ENCODE measurements around the gene NOS1.
A peak's percentile ranks its signal among the peaks of the same experiment; 100 is the strongest.
"Not testable (repeated sequence)": the region's sequence is repeated elsewhere in the genome, so short reads cannot be mapped to it uniquely, and the experiment has no call there.

Gene NOS1

DNA sequence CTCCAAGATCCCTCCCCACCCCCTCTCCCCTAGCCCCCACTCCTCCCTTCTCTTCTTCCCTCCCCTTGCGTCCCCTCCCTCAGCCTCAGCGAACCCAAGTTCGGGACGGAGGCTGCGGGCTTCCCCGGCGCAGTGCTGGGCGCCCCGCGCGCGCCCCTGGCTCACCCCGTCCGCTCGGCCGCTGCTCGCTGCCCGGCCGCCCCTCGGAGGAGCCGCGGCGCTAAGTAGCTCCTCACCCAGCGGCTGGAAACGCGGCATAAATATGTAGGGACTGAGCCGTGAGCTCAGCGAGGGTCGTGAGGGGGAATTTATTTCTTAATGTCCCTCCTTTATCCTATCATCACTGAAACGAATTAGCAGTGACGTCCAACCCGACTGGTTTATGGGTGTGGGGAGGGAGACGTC, at the start of gene NOS1:
TSS of gene NOS1 (minus strand) at position 280 of the 405 bp plus-strand sequence. CDS start 30,557 bp downstream, outside the sequence.
- no peak for DNase-seq

DNA sequence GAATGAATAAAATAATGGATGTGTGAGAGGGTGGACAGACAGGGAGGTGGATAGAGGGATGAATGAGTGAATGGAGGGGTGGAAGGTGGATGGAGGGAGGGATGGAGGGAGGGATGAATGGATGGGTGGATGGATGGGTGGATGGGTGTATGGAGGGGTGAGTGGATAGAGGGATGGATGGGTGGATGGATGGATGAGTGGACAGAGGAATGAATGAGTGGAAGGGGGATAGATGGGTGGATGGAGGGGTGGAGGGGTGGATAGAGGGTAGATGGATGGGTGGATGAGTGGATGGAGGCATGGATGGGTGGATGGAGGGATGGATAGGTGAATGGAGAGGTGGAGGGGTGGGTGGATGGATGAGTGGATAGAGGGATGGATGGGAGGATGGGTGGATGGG, 47.9 kb upstream of the NOS1 start:
- no peak for DNase-seq

DNA sequence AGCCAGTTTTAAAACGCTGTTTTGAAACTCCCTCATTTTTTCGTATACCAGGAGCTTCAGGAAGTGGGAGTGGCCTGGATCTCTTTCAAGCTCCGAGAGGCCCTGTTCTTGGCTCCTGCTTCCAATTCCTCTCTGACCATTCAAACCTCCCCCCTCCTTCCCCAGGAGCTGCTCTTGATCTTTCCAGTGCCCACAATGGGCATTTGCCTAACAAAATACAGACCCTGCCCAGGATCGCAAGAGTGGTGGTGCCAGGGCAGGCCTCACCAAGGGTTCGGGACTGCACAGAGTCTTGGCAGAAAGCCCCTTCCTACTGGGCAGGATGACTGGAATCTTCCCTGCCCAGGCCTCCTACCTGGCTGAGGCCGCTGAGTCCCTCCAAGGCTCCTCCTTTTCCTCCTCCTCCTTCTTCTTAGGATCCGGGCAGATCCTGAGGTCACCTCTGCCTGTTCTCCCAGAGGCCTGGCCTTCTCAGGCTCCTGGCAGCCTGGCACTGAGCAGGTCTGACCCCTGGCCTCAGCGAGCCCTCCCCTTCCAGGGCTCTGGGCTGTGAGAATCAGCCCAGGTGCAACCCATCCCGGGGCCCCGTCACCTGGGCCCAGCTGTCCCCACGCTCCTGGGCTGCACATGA, 46.9 kb upstream of the NOS1 start:
- DNase-seq = peak; percentile 10

DNA sequence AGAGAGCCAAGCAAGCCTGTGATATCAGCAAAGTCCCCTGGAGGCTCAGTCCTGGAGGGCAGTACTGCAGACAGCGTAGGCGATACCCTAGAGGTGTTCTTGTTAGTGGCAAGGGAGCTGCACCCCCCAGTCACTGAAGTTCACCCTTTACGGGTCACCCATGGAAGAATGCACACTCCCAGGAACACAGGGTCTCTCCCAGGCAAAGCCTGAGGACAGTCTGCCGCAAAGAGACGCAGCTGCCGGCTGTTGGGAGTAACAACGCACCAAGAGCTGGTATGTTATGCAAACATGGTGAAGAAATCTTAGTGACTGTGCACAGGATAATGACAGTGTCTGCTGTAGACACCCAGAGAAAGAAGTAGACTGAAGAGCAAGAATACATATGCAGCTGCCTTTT, 43.5 kb upstream of the NOS1 start:
- no peak for DNase-seq

DNA sequence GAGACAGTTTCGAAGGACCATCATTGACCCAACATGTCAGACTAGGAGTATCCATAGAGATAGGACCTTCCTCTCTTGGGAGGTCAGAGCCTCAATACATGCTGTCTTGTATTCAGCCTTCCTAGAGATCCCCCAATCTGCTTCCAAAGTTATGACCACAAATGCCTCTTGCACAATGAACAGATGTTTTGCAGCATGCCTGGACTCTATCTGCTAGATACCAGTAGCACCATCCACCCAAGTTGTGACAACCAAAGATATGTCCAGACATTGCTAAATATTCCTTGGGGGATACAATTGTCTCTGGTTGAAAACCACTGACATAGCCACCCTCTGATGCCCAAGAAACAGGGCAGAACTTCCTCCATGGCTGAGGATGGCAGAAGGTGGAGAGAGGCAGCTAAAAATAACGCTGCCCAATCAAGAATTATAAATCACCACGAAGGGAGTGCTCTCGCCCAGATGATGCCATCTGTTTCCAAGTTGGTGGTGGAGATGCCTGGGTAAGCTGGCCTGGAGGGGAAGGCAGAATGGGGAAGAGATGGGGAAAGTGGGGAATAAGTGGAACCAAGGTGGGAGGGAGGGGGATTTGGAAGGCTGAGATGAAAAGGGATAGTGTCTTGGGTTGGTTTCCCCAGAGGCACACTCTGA, 42.9 kb upstream of the NOS1 start:
- DNase-seq = no peak

DNA sequence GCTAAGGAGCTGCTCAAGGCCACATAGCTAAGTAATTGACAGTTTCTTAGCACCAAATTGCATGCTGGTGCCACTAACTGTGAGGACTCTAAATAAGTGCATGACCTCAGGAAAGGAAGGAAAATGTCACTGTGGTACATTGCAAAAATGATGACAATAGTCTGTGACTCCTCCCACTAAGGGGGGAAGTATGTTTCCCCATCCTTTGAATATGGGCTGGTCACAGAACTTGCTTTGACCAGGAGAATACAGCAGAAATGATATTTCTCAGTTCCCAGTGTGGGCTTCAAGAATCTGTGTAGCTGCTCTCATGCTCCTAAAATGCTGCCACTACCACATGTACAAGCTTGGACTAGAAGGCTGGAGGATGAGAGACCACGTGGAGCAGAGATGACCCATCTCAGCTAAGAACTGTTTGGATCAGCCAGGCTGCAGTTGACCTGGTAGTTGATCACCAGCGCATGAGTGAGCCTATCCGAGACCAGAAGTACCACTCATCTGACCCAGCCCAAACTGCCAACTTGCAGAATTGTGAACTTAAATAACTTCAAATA, 42.2 kb upstream of the NOS1 start:
- DNase-seq = no peak

DNA sequence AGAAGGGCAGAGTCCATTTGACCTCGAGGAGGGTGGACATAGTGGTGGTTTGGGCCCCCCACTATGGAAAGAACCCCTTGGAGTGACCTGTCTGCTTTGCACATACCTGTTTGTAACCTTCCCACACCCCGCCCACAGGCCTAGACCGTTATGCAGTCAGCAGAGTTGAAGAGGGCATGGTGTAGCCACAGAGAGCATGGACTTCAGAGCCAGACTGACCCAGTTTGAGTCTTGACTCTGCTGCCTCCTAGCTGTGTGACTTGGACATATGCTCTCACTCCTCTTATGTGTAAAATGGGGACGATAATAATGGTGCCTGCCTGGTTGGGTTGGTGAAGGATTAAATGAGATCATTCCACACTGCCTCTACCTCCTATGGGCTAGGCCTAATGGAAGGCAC, 40.9 kb upstream of the NOS1 start:
- DNase-seq = no peak

DNA sequence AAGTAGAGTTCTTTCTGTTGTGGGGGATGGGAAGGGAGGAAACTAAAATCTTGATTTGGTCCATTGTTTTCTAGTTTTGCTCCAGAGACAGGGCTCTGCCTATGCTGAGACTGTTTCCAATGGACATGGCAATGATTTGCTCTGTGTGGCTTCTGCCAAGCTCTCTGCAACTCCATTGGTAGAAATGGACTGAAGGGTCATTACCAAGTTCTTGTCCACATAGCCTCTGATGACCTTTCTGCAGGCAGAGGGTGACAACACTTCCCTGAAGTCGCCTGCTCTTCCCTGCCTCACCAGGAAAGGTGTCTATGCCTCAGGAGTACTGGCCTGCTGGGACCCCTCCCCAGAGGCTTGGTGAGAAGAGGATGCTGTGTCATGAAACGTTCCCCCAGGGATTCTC, 39.5 kb upstream of the NOS1 start:
- DNase-seq = no peak

DNA sequence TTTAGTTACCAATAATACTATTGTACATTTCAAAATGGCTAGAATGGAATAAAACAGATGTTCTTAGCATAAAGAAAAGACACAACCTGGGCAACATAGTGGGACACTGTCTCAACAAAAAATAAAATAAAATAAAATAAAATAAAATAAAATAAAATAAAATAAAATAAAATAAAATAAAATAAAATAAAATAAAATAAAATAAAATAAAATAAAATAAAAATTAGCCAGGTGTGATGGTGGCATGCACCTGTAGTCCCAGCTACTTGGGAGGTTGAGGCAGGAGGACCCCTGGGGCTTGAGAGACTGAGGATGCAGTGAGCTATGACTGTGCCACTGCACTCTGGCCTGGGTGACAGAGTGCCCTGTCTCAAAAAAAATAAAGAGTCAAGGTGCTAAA, 37.1 kb upstream of the NOS1 start:
- not testable (repeated sequence) for DNase-seq

DNA sequence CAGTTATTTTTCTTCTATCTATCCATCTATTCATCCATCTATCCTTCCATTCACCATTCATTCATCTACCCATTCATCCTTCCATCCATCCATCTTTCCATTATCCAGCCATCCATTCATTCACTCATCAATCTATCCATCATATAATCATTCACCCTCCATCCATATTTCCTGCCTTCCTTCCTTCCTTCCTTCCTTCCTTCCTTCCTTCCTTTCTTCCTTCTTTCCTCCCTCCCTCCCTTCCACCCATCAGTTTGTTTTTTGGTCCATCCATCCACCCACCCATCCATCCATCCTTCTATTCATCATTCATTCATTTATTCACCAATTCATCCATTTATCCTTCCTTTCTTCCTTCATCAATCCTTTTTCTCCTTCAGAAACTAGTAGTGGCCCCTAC, 34.3 kb upstream of the NOS1 start:
- no peak for DNase-seq

DNA sequence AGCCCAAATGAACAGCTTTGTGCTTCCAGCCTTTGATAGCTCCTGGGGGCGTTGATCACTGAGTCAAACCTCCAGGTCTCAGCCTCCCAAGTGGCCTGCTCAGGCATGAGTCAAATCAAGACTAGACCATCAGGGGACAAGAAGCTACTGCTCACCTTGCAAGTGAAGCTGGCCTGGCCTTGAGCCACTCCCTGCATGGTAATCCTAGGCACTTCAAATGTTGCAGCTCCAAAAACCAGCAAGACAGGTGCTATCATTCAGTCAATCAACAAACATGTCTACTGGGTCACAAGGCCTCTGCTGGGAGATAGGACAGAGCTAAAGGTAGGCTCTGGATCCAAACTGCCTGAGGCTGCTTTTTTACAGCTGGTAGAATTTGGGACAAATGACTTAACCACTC, 33.1 kb upstream of the NOS1 start:
- no peak for DNase-seq

DNA sequence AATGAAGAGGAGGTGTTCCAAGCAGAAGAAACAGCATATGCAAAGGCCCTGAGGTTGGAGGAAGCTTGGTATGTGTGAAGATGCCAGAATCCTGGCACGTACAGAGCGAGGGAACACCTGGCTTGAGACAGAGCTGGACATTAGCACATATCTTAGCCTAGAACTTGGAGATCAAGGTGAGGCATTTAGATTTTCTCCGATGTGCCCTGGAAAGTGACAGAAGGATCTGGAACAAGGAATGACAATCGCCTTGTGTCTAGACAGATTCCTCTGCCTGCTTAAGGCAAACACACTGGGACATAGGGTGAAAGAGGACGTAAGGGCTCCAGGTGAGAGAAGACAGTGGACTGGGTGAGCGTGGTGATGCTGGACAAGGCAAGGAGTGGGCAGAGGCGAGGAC, 32.2 kb upstream of the NOS1 start:
- no peak for DNase-seq

DNA sequence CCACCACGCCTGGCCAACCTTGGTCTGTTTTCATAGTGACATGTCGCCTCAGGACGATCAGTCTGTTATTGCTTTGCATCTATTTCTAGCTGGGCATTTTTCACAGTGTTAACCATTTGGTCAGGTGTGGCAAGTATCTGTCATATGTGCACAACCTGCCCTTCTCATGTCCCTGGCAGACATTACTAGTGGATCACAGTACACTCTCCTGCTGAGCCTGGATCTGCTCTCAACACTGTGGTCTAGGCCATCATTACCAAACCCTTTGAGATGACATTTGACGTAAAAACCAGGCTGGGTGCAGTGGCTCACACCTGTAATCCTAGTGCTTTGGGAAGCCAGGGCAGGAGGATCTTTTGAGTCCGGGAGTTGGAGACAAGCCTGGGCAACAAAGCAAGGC, 29.4 kb upstream of the NOS1 start:
- no peak for DNase-seq

DNA sequence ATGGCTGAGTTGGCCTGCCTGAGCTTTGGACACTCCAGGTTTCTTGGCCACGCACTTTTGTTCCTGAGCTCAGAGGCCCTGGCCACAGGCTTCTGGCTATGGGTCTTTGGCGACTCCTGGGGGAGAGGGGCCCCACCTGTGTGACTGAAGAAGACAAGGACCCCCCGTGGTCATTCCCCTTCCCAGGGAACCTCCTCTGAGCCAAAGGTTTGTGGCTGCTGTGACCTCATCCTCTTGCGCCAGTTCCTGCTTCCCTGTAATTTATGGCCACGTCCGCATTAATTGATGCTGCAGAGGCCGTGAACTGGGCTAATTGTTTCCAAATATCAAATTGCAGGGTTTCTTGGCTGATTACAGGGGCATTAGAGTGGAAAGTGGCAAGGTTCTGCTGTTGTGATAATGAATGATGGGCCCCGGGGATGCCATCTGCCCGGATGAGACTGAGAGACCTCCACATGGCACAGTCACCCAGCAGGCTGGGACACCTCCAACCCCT, 27.6 kb upstream of the NOS1 start:
- no peak for DNase-seq

DNA sequence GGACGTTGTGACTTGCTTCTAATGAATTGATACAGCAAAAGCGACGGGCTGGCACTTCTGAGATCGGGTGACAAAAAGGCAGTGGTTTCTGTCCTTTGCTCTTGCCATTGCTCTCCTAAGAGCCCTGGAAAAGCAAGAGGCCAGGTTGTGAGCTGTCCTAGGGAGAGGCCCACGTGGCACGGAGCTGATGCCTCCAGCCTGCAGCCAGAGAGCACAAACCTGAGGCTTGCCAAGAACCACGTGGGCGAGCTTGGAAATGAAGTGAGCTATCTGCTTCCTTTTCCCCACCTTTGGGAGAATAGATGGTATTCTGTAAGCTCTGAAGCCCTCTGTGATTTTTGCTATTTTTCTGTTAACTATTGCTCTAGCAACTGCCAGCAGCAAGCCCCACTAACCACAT, 26.4 kb upstream of the NOS1 start:
- DNase-seq = no peak

DNA sequence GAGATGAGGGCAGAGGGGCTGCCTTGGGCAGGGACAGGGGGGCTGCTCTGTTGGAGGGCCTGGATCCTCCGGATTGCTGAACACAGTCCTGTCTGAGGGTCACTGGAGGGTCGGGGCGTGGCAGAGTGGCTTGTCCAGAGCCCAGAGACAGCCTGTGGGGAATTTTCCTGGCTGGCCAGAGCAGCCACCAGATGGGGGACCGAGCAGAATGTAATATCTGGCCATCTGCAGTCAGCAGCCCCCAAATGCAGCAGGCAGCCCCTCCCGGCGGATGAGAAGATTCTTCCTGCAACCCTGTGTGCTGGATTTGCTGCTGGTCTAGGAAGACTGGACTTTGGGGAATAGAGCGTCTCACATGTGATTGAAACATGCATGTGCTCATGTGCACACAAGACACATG, 23.3 kb upstream of the NOS1 start:
- no peak for DNase-seq

DNA sequence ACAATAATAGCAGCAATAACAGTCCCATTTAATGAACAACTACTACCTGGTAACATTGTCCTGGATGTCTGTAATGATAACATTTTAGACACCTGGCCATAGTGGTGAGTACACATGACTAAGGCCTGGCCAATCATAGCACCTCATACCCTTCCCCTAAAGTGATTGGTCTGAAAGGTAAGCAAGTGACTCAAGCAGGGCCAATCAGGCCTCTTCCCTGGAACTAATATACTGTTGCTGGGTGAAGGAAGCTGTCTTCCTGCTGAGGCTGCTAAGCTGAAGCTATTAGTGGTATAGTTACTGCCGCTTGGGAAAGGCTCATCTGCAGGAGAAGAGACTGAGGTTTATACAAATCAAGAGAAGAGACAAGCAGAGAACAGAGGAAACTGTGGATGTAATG, 18.7 kb upstream of the NOS1 start:
- no peak for DNase-seq

DNA sequence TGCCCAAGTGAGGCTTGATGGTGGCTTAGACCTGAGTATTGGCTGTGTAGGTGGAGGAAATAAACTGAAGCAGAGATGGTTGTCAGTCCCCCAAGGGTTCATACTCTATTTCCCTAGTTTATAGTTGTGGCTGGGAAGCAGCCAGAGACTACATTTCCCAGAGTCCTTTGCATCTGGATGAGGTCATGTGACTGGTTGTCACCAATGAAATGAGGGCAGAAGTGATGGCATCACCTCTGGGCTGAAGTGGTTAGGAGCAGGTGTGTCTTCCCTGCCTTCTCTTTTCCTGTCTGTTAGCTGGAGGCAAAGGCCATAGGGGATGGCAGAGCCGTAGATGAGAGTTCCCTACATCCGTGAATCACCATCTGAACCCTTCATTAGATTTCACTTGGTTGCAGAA, 16.3 kb upstream of the NOS1 start:
- DNase-seq = no peak

DNA sequence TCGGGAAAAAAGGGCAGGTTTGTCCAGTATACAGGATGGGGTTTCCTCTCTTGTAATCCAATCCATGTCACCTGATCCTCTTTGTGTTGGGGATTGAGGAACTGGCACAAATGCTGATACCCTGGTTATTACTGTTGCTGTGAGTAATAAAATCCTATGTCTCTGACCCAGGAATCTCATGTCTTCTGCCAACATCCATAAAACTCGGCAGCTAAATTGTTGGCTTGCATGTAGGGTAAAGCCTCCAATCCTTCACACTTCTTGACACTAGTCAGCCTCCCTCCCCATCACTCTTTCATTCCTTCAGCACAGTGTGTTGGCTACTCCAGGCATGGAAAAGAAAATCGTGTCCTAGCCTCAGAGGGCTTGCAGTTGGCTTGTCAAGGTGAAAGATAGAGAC, 9.2 kb upstream of the NOS1 start:
- DNase-seq = no peak

DNA sequence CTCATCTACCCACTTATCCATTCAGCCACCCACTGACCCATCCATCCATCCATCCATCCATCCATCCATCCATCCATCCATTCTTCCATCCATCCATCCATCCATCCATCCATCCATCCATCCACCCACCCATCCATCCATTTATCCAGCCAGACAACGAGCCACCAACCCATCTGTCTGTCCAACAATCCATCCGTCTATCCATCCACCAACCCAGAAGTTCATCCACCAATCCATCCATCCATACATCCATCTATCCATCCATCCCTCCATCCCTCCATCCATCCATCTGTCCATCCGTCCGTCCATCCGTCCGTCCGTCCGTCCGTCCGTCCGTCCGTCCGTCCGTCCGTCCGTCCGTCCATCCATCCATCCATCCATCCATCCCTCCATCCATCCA, 8.6 kb upstream of the NOS1 start:
- not testable (repeated sequence) for DNase-seq

DNA sequence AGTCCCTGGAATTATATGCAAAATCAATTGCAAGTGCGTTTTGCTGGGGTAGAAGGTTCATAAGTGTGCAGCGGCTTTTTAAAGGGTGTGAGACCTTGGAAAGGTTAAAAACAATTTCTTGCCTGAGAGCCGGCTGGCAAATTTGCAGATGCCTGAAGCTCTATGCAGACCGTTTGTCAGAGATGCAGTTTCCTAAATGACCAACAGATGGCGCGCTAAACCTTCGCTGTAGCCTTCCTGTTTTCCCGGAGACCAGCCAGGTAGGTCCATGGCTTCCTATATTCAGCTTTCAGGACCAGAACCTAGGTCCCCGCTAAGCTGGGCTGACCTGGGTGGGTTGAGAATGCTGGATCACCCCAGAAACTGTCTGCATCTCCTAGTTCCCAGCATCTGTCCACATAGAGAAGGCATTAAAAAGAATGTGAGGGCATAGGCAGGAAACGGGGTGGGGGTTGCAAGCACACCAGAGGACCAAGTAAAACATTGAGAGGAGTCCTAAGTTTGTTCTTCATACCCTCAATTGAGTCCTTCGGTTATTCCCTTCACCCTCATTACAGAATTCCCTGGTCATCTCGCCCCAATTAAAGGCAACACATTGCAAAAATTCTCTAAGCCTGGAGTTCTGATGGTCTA, 5.7 kb upstream of the NOS1 start:
- DNase-seq = peak; percentile 61

DNA sequence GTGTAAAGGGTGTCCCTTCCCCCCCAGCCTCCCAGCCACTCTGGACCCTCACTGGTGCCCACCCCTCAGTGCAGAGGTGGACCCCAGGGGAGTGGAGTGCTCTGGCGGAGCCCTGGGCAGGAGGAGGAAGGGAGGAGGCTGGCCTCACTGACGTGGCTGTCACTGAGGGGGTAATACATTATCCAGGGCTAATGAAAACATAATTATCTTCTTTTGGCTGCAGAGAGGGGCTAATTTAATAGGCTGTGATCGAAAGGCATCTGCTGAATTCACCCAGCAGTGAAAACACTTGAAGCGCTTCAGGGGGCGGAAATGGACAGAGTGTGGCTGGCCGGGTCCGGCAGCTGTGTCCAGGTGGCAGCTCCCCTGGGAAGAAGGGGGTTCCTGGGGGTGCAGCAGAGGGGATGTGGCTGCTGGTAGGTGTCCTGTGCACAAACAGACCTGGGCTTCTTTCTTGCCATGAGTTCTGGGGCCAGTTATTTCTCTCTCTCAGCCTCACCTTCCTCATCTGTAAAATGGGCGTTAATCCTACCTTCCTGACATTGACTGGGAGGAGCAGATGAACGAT, 3.7 kb upstream of the NOS1 start:
- DNase-seq = no peak

DNA sequence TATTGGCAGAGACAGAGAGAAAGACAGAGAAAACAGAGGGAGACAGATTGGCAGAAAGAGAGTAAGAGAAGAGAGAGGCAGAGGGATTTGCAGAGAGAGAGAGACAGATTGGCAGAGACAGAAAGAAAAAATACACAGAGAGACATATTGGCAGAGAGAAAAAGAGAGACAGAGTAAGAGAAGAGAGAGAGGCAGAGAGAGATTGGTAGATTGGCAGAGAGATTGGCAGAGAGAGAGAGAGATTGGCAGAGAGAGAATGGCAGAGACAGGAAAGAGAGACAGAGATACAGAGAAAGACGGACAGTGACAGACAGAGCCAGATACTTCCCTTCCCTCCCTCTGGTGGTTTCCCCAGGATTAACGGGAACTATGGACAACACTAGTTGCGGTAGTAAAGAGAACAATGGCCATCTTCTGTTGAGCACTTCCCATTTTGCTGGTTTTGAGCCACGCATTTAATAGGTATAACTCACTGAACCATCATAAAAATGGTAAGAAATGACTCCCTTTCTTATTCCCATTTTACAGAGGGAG, 2.6 kb upstream of the NOS1 start:
- DNase-seq = no peak
